GM18508 (cell line): ENCODE measurements around the gene CDH12.
"Not testable (repeated sequence)": the region's sequence is repeated elsewhere in the genome, so short reads cannot be mapped to it uniquely, and the experiment has no call there.

Experiments
- ATAC-seq: cut with Tn5 transposase; IDR thresholded peaks from one replicate; pipeline ENCODE4 v1.9.1; 2021; ENCODE audit warnings: moderate number of reproducible peaks; ENCODE audit not compliant: insufficient read depth, unreplicated experiment

Gene CDH12

GRCh38 chr5:22076586-22076985, 776.6 kb downstream of the CDH12 start:
- ATAC-seq = no peak

GRCh38 chr5:22070186-22070728, 782.9 kb downstream of the CDH12 start:
- no peak for ATAC-seq

- ATAC-seq = no peak
Measured at GRCh38 chr5:22063717-22064116, 789.4 kb downstream of the CDH12 start.

GRCh38 chr5:22058620-22059019, 794.5 kb downstream of the CDH12 start:
- ATAC-seq = no peak

- ATAC-seq = no peak
Measured at GRCh38 chr5:22057012-22057411, 796.1 kb downstream of the CDH12 start.

- ATAC-seq = no peak
Measured at GRCh38 chr5:22056601-22057000, 796.5 kb downstream of the CDH12 start.

GRCh38 chr5:22053195-22053594, 799.9 kb downstream of the CDH12 start:
- ATAC-seq = no peak

GRCh38 chr5:22051881-22052280, 801.3 kb downstream of the CDH12 start:
- no peak for ATAC-seq

GRCh38 chr5:22050931-22051330, 802.2 kb downstream of the CDH12 start:
- no peak for ATAC-seq

GRCh38 chr5:22044229-22044628, 808.9 kb downstream of the CDH12 start:
- ATAC-seq = no peak

GRCh38 chr5:22036061-22036460, 817.1 kb downstream of the CDH12 start:
- ATAC-seq = no peak

- ATAC-seq = no peak
Measured at GRCh38 chr5:22033066-22033465, 820.1 kb downstream of the CDH12 start.

- no peak for ATAC-seq
Measured at GRCh38 chr5:22023784-22024183, 829.4 kb downstream of the CDH12 start.

GRCh38 chr5:22012893-22013292, 840.3 kb downstream of the CDH12 start:
- not testable (repeated sequence) for ATAC-seq

GRCh38 chr5:22010808-22011207, 842.3 kb downstream of the CDH12 start:
- not testable (repeated sequence) for ATAC-seq

- ATAC-seq = not testable (repeated sequence)
Measured at GRCh38 chr5:22001097-22001496, 852.0 kb downstream of the CDH12 start.

- not testable (repeated sequence) for ATAC-seq
Measured at GRCh38 chr5:21985799-21986198, 867.3 kb downstream of the CDH12 start.

- ATAC-seq = not testable (repeated sequence)
Measured at GRCh38 chr5:21951571-21951970, 901.6 kb downstream of the CDH12 start.

GRCh38 chr5:21931116-21931515, 922.0 kb downstream of the CDH12 start:
- no peak for ATAC-seq

- ATAC-seq = peak; percentile 99
Measured at GRCh38 chr5:21919414-21920022, 933.6 kb downstream of the CDH12 start.

- ATAC-seq = no peak
Measured at GRCh38 chr5:21918451-21918850, 934.7 kb downstream of the CDH12 start.

GRCh38 chr5:21910731-21911130, 942.4 kb downstream of the CDH12 start:
- no peak for ATAC-seq
